Measurements from ENCODE around the gene ASAH2B.

Gene ASAH2B

DNA sequence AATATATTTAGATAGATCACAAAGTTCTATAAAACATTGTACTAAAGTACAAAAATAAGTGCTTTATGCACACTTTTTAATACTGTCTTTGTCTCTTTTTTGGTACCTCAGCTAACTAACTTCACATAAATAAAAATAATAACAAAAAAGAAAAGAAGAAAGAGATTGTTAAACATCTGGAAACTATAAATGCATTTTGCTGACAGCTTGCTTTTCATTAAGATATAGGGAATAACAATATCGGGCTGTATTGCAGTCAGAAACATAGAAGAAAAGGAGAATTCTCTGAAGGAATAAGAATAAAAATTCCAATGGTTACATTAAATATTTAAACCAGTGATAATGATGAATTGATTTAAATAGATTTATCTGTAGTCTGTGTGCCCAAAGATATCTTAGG, 59.9 kb downstream of the ASAH2B start:
- no peak for DNase-seq

DNA sequence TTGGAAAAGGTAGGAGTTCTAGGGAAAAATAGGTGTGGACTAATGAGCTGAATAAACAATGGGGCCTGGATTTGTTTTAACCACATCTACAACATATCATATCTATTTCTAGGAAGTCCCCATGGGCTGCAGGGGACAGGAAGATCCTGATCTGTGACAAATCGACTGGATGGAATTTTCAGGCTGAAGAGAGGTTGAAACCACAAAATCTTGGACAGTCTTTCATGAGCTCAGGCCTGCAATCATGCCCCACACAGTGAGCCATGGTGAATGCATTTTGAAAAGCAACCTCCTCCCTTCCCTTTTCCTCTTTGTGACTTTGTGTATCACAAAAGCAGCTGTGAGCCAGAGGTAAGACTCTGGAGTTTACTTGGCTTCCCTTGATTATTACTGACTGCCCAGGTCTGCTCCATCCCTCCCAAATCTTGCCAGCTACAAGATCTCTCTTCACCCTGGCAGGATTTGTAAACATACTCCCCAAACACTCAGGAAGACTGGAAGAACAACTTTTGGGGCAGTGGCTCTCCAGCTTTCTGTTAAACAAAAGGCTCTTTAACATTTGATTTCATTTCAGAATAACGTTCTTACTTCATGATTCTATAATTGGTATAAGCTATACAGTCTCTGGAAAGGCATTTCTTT, 66.4 kb downstream of the ASAH2B start:
- peak; percentile 1 for DNase-seq

DNA sequence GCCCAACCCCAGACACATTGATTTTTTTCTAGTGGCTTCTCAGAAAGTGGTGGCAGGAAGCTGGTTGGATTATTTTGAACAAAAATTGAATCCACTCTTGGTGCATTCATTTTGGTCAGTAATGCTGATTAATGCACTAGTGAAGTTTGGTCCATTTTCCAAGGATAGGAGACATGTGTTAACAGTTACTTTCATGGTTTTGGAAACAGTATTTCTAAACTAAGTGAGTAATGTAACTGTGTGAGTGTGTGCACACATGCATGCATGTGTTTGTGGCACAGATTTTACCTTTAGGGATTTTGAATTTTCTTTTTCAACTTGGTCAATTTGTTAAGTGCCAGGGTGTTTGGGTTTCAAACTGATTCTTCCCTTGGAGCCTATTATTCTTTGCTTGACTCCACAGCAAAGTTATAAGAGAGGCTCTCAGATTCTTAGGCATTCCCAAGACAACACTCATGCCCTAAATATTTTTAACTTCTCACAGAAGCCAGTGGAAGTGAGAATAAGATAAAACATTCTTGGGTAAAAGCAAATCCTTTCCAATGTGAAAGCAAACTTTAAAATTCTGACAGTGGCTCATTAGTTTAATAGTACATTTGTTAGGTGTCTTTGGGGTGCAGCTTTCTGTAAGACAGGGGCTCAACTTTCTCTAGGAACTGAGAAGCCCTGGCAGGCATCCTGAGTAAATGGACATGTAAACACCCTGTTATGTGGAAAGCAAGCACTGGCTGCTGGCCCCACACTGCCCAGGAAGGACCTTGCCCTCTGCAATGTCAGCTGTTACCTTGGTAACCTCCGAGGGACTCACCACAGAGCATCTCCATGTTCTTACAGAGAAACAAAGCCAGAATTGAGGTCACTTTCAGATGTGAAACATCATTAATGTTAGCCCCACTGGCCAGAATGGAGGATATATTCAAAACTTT, 68.4 kb downstream of the ASAH2B start:
- DNase-seq, result no peak
